ENCODE measurements around the gene CCDC69.

The CCDC69 gene

DNA sequence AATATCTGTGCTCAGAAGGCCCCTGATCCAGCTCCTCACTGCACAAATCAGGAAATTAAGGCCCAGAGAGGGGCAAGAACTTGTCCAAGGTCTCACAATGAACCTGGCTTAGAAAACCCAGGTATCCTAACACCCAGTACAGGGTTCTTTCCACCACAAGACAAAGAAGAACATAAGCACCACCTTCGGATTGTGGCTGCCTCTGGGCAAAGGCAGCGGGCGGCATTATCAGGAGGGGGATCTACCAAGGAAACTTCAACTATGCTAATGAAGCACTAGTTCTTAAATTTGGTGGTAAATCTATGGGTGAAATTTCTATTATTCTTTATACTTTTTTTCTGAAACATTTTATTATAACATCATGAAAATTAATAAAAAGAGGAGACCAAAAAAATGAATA lies 84.2 kb downstream of the CCDC69 start:
- H3K27ac ChIP-seq: no peak overlapping the region
- no peaks in the 10 kb centered on the region for H3K27me3 ChIP-seq (replicated peaks)
- H3K36me3 ChIP-seq (replicated peaks): peaks cover 85% of the 10 kb centered on the region
- in situ Hi-C loops (cut with HindIII; ENCODE audit: low pct_ligation_motif_present, low sequenced_read_pairs): no loop called here
- TF ChIP-seq, protein P1, sequence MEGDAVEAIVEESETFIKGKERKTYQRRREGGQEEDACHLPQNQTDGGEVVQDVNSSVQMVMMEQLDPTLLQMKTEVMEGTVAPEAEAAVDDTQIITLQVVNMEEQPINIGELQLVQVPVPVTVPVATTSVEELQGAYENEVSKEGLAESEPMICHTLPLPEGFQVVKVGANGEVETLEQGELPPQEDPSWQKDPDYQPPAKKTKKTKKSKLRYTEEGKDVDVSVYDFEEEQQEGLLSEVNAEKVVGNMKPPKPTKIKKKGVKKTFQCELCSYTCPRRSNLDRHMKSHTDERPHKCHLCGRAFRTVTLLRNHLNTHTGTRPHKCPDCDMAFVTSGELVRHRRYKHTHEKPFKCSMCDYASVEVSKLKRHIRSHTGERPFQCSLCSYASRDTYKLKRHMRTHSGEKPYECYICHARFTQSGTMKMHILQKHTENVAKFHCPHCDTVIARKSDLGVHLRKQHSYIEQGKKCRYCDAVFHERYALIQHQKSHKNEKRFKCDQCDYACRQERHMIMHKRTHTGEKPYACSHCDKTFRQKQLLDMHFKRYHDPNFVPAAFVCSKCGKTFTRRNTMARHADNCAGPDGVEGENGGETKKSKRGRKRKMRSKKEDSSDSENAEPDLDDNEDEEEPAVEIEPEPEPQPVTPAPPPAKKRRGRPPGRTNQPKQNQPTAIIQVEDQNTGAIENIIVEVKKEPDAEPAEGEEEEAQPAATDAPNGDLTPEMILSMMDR (IDR thresholded peaks at IDR 0.05; ENCODE audit: low read depth, low read length, missing control alignments): no peak
- H3K4me3 ChIP-seq (ENCODE audit: low read depth, low read length): no peak overlapping the region
- DNase-seq: no peak

DNA sequence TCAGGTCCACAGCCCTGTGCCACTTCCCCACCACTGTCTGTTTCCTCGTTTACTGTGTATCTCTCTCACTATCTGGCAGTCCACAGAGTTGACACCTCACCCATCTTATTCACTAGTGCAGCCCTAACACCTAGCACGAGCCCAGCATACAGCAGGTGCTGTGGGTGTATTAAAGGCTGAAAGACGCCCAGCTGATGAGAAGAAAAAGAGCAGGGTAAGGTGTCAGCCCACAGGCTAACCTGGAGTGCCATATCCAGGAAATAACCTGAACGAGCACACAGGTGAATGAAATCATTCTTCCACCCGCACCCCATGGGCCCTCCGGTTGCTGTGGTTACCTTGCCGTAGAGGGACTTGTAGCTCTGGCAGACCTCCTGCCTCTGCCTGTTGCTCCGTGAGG lies 84.9 kb downstream of the CCDC69 start:
- in situ Hi-C loops (cut with HindIII; ENCODE audit: low pct_ligation_motif_present, low sequenced_read_pairs): no loop called here
- H3K36me3 ChIP-seq (replicated peaks): peaks cover 88% of the 10 kb centered on the region
- DNase-seq: no peak
- H3K27me3 ChIP-seq (replicated peaks): no peaks in the 10 kb centered on the region
- H3K27ac ChIP-seq: no peak overlapping the region
- TF ChIP-seq, protein P1 (IDR thresholded peaks at IDR 0.05; ENCODE audit: low read depth, low read length, missing control alignments): no peak
- no peak overlapping the region for H3K4me3 ChIP-seq (ENCODE audit: low read depth, low read length)

DNA sequence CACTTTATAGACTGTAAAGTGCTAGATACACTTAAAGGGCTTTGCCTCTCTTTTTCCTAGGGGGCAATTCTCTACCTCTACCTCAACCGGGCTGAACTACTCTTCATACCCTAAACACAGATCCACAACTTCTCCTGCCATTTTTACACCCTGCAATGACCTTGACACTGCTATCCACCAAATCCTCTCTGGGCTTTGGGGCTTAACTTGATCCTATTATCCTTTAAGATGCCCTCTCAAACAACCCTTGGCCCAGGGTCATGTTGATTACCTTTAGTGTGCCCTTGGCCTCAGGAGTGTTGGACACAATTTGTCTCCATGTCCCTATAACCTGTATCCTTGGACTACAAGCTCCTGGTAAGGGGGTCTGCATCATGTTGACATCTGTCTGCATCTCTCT lies 85.8 kb downstream of the CCDC69 start:
- Histone ChIP-seq H3K36me3 (replicated peaks) (peaks cover 88% of the 10 kb centered on the region), H3K27me3 (replicated peaks) (no peaks in the 10 kb centered on the region), H3K27ac (no peak overlapping the region), H3K4me3 (ENCODE audit: low read depth, low read length) (no peak overlapping the region)
- DNase-seq: no peak
- TF ChIP-seq, protein P1 (IDR thresholded peaks at IDR 0.05; ENCODE audit: low read depth, low read length, missing control alignments): no peak
- in situ Hi-C loops (cut with HindIII; ENCODE audit: low pct_ligation_motif_present, low sequenced_read_pairs): no loop called here

DNA sequence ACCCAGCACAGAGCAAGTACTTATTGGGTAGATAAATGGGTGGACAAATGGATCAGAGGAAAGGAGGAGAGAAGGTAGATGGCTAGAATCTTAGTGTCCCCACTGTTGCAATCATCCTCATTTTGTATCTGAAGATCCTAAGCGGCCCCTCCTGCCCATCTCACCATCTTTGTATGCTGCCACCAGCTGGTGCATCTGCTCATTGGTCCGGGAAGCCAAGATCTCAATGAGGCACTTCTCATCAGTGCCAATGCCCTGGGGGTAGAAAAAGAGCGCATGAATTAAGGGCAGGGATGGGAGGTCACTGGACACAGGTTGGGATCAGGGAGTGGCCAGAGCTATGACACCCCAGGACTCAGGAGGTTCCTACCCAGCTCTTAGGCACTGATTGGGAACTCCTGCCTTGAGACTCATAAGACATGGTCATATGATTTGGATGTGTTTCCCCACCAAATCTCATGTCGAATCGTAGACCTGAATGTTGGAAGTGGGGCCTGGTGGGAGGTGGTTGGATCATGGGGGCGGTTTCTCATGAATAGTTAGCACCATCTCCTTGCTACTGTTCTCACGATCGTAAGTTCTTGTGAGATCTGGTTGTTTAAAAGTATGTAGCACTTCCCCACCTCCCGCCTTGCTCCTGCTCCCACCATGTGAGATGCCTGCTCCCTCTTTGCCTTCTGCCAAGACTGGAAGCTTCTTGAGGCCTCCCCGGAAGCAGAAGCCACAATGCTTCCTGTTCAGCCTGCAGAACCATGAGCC lies 86.6 kb downstream of the CCDC69 start:
- no peak overlapping the region for H3K27ac ChIP-seq
- TF ChIP-seq, protein P1 (IDR thresholded peaks at IDR 0.05; ENCODE audit: low read depth, low read length, missing control alignments): no peak
- peaks cover 90% of the 10 kb centered on the region for H3K36me3 ChIP-seq (replicated peaks)
- H3K27me3 ChIP-seq (replicated peaks): no peaks in the 10 kb centered on the region
- no peak overlapping the region for H3K4me3 ChIP-seq (ENCODE audit: low read depth, low read length)
- in situ Hi-C loops (cut with HindIII; ENCODE audit: low pct_ligation_motif_present, low sequenced_read_pairs): no loop called here
- DNase-seq: no peak

DNA sequence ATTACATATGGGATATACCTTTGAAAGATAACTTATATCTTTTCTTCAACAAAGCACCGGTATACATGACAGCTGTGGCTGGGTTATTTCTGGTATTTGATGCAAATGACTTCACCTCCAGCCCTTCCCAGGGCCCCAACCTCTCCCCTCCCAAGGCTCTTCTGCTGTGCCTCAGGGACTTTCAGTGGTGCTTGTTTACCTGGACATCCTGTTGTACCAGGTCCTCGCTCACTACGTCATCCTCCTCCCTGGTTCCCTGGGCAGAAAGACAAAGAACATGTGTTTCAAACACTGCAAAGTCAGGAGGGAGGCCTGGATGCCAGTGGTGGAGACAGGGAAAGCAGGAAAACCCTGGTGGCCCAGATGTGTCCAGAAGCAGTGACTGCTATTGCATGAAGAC lies 89.7 kb downstream of the CCDC69 start:
- no peak overlapping the region for H3K27ac ChIP-seq
- no peak overlapping the region for H3K4me3 ChIP-seq (ENCODE audit: low read depth, low read length)
- H3K36me3 ChIP-seq (replicated peaks): peaks cover 98% of the 10 kb centered on the region
- no peak for DNase-seq
- in situ Hi-C loops (cut with HindIII; ENCODE audit: low pct_ligation_motif_present, low sequenced_read_pairs): no loop called here
- TF ChIP-seq, protein P1 (IDR thresholded peaks at IDR 0.05; ENCODE audit: low read depth, low read length, missing control alignments): no peak
- H3K27me3 ChIP-seq (replicated peaks): no peaks in the 10 kb centered on the region

DNA sequence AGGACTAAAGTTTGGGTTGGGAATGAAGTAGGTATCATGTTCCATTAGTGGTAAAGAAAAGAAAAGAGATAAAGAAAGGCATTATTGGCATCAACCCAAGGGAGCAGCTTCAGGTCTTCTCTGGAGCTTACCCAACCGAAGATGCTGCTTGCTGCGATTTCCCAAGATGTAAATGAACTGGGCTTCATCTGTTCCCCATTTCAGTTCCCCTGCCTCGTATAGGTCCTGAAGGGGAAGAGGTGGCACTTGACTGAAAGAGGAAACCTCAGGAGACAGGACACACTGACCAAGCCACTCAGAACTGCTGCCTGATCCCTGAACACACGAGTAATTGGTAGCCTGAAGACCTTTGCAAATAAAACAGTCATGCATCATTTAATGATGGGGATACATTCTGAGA lies 90.9 kb downstream of the CCDC69 start:
- TF ChIP-seq, protein P1 (IDR thresholded peaks at IDR 0.05; ENCODE audit: low read depth, low read length, missing control alignments): no peak
- no peak for DNase-seq
- no peaks in the 10 kb centered on the region for H3K27me3 ChIP-seq (replicated peaks)
- peaks cover 97% of the 10 kb centered on the region for H3K36me3 ChIP-seq (replicated peaks)
- in situ Hi-C loops (cut with HindIII; ENCODE audit: low pct_ligation_motif_present, low sequenced_read_pairs): no loop called here
- no peak overlapping the region for H3K27ac ChIP-seq
- no peak overlapping the region for H3K4me3 ChIP-seq (ENCODE audit: low read depth, low read length)

Data from brain microvascular endothelial cell (primary cell).